Neural cell (in vitro differentiated cells): ENCODE data around the gene OR8B2.

Experiments used
- CTCF ChIP-seq: fragments of 450-650 bp; IDR thresholded peaks from 2 replicates; pipeline ENCODE4 v1.5.1; 2014; ENCODE audit warnings: antibody characterized with exemption, mild to moderate bottlenecking, moderate library complexity; ENCODE audit not compliant: poor library complexity, severe bottlenecking
- EP300 ChIP-seq: fragments of 450-650 bp; conservative IDR thresholded peaks from 2 replicates; pipeline ENCODE4 v1.6.1; 2014; ENCODE audit warnings: antibody characterized with exemption, mild to moderate bottlenecking, moderate library complexity; ENCODE audit not compliant: poor library complexity, severe bottlenecking
- EZH2 ChIP-seq: fragments of 200-600, 300-800 bp; shearing (Covaris generic), sonication (generic); IDR thresholded peaks from 2 replicates; pipeline ENCODE4 v1.6.1; 2014; ENCODE audit warnings: antibody characterized with exemption, low read length, borderline replicate concordance, mild to moderate bottlenecking; ENCODE audit not compliant: insufficient read depth, poor library complexity, severe bottlenecking
- MXI1 ChIP-seq: fragments of 450-650 bp; conservative IDR thresholded peaks from 2 replicates; pipeline ENCODE4 v1.6.1; 2014; ENCODE audit warnings: antibody characterized with exemption, mild to moderate bottlenecking; ENCODE audit not compliant: poor library complexity, severe bottlenecking
- POLR2AphosphoS5 ChIP-seq: IDR thresholded peaks from 2 replicates; pipeline ENCODE4 v1.6.1; 2012
- RAD21 ChIP-seq: fragments of 450-650 bp; conservative IDR thresholded peaks from 2 replicates; pipeline ENCODE4 v1.6.1; 2014; ENCODE audit warnings: antibody characterized with exemption, mild to moderate bottlenecking, moderate library complexity
- REST ChIP-seq: IDR thresholded peaks from 2 replicates; pipeline ENCODE4 v1.6.1; 2012; ENCODE audit warnings: borderline replicate concordance
- TAF1 ChIP-seq: IDR thresholded peaks from 2 replicates; pipeline ENCODE4 v1.6.1; 2012; ENCODE audit warnings: low read depth

- TF ChIP-seq CTCF (no peak), RAD21 (no peak), EZH2 (no peak), REST (no peak), EP300 (no peak), POLR2AphosphoS5 (no peak), MXI1 (no peak), TAF1 (no peak)
Measured at GRCh38 chr11:124405581-124405980, 21.3 kb upstream of the OR8B2 start.
